Fibroblast of pulmonary artery (primary cell): ENCODE results near the gene RBM47.
A peak's percentile ranks its signal among the peaks of the same experiment; 100 is the strongest.
"Not testable (repeated sequence)": the region's sequence is repeated elsewhere in the genome, so short reads cannot be mapped to it uniquely, and the experiment has no call there.

Experiments
- DNase-seq: peaks from one replicate; pipeline ENCODE4 v3.0.0-alpha.2; 2010; ENCODE audit warnings: low read depth
- H3K4me3 ChIP-seq: replicated peaks from 2 replicates; pipeline ENCODE4 v1.5.1; 2011; ENCODE audit warnings: low read depth, mild to moderate bottlenecking, control low read depth, low read length, moderate library complexity
- CTCF ChIP-seq: IDR thresholded peaks from 2 replicates; pipeline ENCODE4 v1.5.1; 2011; ENCODE audit warnings: mild to moderate bottlenecking, control low read depth, low read length, inconsistent platforms; ENCODE audit errors: missing control alignments

Gene RBM47

GRCh38 chr4:40564004-40564403, 65.7 kb downstream of the RBM47 start:
- no peak overlapping the region for H3K4me3 ChIP-seq
- DNase-seq, result no peak
- TF ChIP-seq CTCF, result no peak

- DNase-seq, result no peak
- H3K4me3 ChIP-seq, result no peak overlapping the region
- no peak for TF ChIP-seq CTCF
Measured at GRCh38 chr4:40563401-40563800, 66.3 kb downstream of the RBM47 start.

GRCh38 chr4:40562681-40563080, 67.0 kb downstream of the RBM47 start:
- H3K4me3 ChIP-seq, result no peak overlapping the region
- DNase-seq, result no peak
- TF ChIP-seq CTCF, result no peak

- TF ChIP-seq CTCF, result no peak
- no peak overlapping the region for H3K4me3 ChIP-seq
- DNase-seq, result no peak
Measured at GRCh38 chr4:40562208-40562607, 67.5 kb downstream of the RBM47 start.

- DNase-seq, H3K4me3 ChIP-seq: not testable (repeated sequence)
Measured at GRCh38 chr4:40561543-40562177, 68.0 kb downstream of the RBM47 start.

GRCh38 chr4:40559585-40560465, 69.8 kb downstream of the RBM47 start:
- H3K4me3 ChIP-seq, result no peak overlapping the region
- DNase-seq, result no peak
- TF ChIP-seq CTCF, result no peak

GRCh38 chr4:40557736-40558135, 71.9 kb downstream of the RBM47 start:
- no peak for TF ChIP-seq CTCF
- peak; percentile 48 for DNase-seq
- H3K4me3 ChIP-seq, result no peak overlapping the region
